HepG2 (cell line): ENCODE measurements around the gene TRIM61. TPM values are rescaled to one million over a fixed set of nuclear protein-coding genes. Genes with fewer than 3 reads are reported as not detected.
"Not testable (repeated sequence)": the region's sequence is repeated elsewhere in the genome, so short reads cannot be mapped to it uniquely, and the experiment has no call there.

ENCODE experiments used
- ATAC-seq: fragments of 200-7000 bp; cut with Tn5 transposase; 3 replicates; pipeline ENCODE4 v1.9.1; 2020; ENCODE audit warnings: mild to moderate bottlenecking, moderate library complexity
- BruUV-seq: library from RNA; stranded (reverse); fragments of 400-500 nt; replicated peaks from 2 replicates; lab custom pipeline; 2021; lab: Mats Ljungman, UMichigan
- CTCF ChIA-PET: fragments of 300-600 bp; formaldehyde crosslinking; extraction: SDS; loops from one replicate; lab custom pipeline; 2021; ENCODE audit warnings: low total read pairs, inconsistent platforms, low intra/inter-chr PET ratio; lab: Yijun Ruan, JAX
- POLR2A ChIA-PET: fragments of 350-600 bp; sonication (Branson Sonifier 250); formaldehyde crosslinking; loops from one replicate; lab custom pipeline; 2020; ENCODE audit warnings: antibody characterized with exemption, inconsistent platforms; lab: Yijun Ruan, JAX
- DNase-seq: peaks from one replicate; pipeline ENCODE4 v3.0.0-alpha.2; 2015; ENCODE audit warnings: low spot score
- FAIRE-seq: peaks from 3 replicates; lab custom pipeline; 2011; peaks lifted over from hg19 to GRCh38; lab: Jason Lieb, UNC
- H2AFZ ChIP-seq: one replicate; pipeline ENCODE4 v1.6.1; 2011; ENCODE audit warnings: low read length, inconsistent platforms
- H3K27ac ChIP-seq: fragments of 300-600 bp; 3 replicates; pipeline ENCODE4 v1.8.0; 2011; ENCODE audit warnings: mixed run types, mild to moderate bottlenecking, mixed read lengths, low read length, inconsistent platforms; ENCODE audit not compliant: insufficient read depth; ENCODE audit errors: extremely low read length
- H3K27me3 ChIP-seq, 2 experiments: fragments of 200-600 bp in 1 of 2; 2 replicates in 1 of 2; 3 replicates in 1 of 2; pipeline versions ENCODE4 v1.6.0 to v1.8.0; 2011; ENCODE audit warnings: low read length in 2 of 2, mild to moderate bottlenecking in 2 of 2, moderate library complexity in 2 of 2, inconsistent platforms in 1 of 2; ENCODE audit not compliant: insufficient read depth in 2 of 2, control insufficient read depth in 1 of 2
- H3K36me3 ChIP-seq, 2 experiments: fragments of 200-600 bp in 1 of 2; replicated peaks in 1 of 2; 2 replicates in 1 of 2; 3 replicates in 1 of 2; pipeline versions ENCODE4 v1.5.1 to v1.8.0; 2011; ENCODE audit warnings: low read length in 2 of 2, inconsistent platforms in 1 of 2; ENCODE audit not compliant: insufficient read depth in 2 of 2, control insufficient read depth in 1 of 2
- H3K4me1 ChIP-seq: 2 replicates; pipeline ENCODE4 v1.5.1; 2012; ENCODE audit warnings: low read length, inconsistent platforms; ENCODE audit not compliant: insufficient read depth
- H3K4me2 ChIP-seq: 2 replicates; pipeline ENCODE4 v1.6.0; 2011; ENCODE audit warnings: low read depth, low read length, inconsistent platforms
- H3K4me3 ChIP-seq, 3 experiments: fragments of 200-600 bp in 1 of 3; sonication (generic), shearing (Covaris generic) in 1 of 3; replicated peaks in 1 of 3; 2 replicates each; pipeline ENCODE4 v1.5.1; 2011 to 2016; ENCODE audit warnings: low read length in 3 of 3, inconsistent platforms in 2 of 3, low read depth in 2 of 3, mild to moderate bottlenecking in 2 of 3, control low read depth in 1 of 3, mixed read lengths in 1 of 3; ENCODE audit not compliant: insufficient read depth in 1 of 3
- H3K79me2 ChIP-seq: one replicate; pipeline ENCODE4 v1.6.1; 2011; ENCODE audit warnings: low read length, inconsistent platforms; ENCODE audit not compliant: insufficient read depth
- H3K9ac ChIP-seq: 2 replicates; pipeline ENCODE4 v1.6.0; 2011; ENCODE audit warnings: mild to moderate bottlenecking, low read depth, low read length, inconsistent platforms; ENCODE audit not compliant: insufficient read depth
- H3K9me3 ChIP-seq: 2 replicates; pipeline ENCODE4 v1.5.1; 2012; ENCODE audit warnings: mild to moderate bottlenecking, low read length
- H4K20me1 ChIP-seq: 2 replicates; pipeline ENCODE4 v1.6.0; 2011; ENCODE audit warnings: inconsistent platforms, mild to moderate bottlenecking, low read length, moderate library complexity; ENCODE audit not compliant: insufficient read depth
- SMC3 ChIP-seq: IDR thresholded peaks from 2 replicates; pipeline ENCODE4 v1.6.1; 2011; ENCODE audit warnings: low read length, improper control_type of control experiment
- STAG1 ChIP-seq: sonication (generic); formaldehyde crosslinking; IDR thresholded peaks from 2 replicates; pipeline ENCODE4 v1.4.0; 2020; ENCODE audit warnings: missing genetic modification reagents
- U2AF2 ChIP-seq: fragments of 200-400 bp; formaldehyde crosslinking; IDR thresholded peaks from 2 replicates; pipeline ENCODE4 v1.6.1; 2017; ENCODE audit warnings: low read depth, mild to moderate bottlenecking, low read length
- XRCC5 ChIP-seq: fragments of 200-400 bp; formaldehyde crosslinking; optimal IDR thresholded peaks from 2 replicates; pipeline ENCODE3; 2017; ENCODE audit warnings: mild to moderate bottlenecking, low read length
- WGBS: methylation state at CpG from one replicate; pipeline ENCODE4 v1.1.6; 2017; ENCODE audit warnings: low lambda C conversion rate; 5-methylcytosine and 5-hydroxymethylcytosine counted together
- in situ Hi-C: cut with HindIII; loops from 2 replicates; pipeline ENCODE4 v1.10.0; 2017; ENCODE audit warnings: low pct_unique_long_range_greater_than_20kb; ENCODE audit not compliant: extremely low pct_ligation_motif_present
- intact Hi-C: fragments of 100-400 bp; cut with micrococcal nuclease; formaldehyde crosslinking; loops from one replicate; pipeline ENCODE4 v1.10.0; 2022; ENCODE audit not compliant: unreplicated experiment
- polyA plus RNA-seq, 8 experiments: library from polyadenylated mRNA; depleted of rRNA in 3 of 8; stranded (reverse) in 7 of 8; unstranded in 1 of 8; fragments of >200 nt; fragmentation: Illumina TruSeq in 4 of 8; extraction: Trizol in 4 of 8; gene quantifications; 2 replicates each; pipeline versions ENCODE4 v1.2.1 to v1.2.3, GENCODE V29; 2011 to 2016; ENCODE audit warnings: low read depth in 4 of 8, missing spikeins in 1 of 8, mixed read lengths in 1 of 8; ENCODE audit not compliant: insufficient read depth in 1 of 8
- total RNA-seq, 5 experiments: library from RNA; depleted of rRNA; stranded (reverse); fragments of >200 nt; fragmentation: Illumina TruSeq; extraction: Trizol; gene quantifications; 2 replicates each; pipeline ENCODE4 v1.2.3, GENCODE V29; 2016; ENCODE audit warnings: low read depth in 1 of 5
- TF ChIP-seq, protein P1 (sequence below): sonication (generic); formaldehyde crosslinking; IDR thresholded peaks from 2 replicates; pipeline ENCODE4 v1.5.0; 2020; ENCODE audit warnings: mild to moderate bottlenecking, missing genetic modification reagents, moderate library complexity

TRIM61 gene
- total and polyA plus RNA-seq, 2 of the 13 experiments (the other 11 are each of a cell fraction or from before 2014, with no cell fraction given): not detected

DNA sequence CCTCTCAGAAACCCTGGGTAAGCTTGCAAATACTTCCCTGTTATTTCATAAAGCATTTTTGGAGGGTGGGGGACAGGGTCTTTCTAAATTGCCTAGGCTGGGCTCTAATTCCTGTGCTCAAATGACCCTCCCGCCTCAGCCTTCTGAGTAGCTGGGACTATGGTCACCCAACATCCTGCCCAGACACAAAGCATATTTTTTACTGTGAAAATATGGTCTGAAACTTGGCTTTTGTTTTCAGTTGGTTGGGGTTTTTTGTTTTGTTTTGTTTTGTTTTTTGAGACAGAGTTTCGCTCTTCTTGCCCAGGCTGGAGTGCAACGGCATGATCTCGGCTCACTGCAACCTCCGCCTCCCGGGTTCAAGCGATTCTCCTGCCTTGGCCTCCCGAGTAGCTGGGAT, 48.3 kb upstream of the TRIM61 start:
- ATAC-seq, intact Hi-C loops, CTCF ChIA-PET, in situ Hi-C loops, H4K20me1 ChIP-seq, BruUV-seq, POLR2A ChIA-PET, H3K4me2 ChIP-seq, H3K4me1 ChIP-seq, H3K27me3 ChIP-seq, DNase-seq, H3K4me3 ChIP-seq, H3K9me3 ChIP-seq, H3K36me3 ChIP-seq, H2AFZ ChIP-seq, H3K79me2 ChIP-seq, H3K9ac ChIP-seq, FAIRE-seq, H3K27ac ChIP-seq: not testable (repeated sequence)
- WGBS: 38% methylated on average over 8 of the region's 8 CpGs

GRCh38 chr4:165019995-165020394, 42.5 kb upstream of the TRIM61 start:
- H3K4me3 ChIP-seq, H4K20me1 ChIP-seq, H3K9me3 ChIP-seq, ATAC-seq, FAIRE-seq, H2AFZ ChIP-seq, H3K27ac ChIP-seq, H3K4me1 ChIP-seq, H3K79me2 ChIP-seq, POLR2A ChIA-PET, in situ Hi-C loops, CTCF ChIA-PET, H3K4me2 ChIP-seq, H3K9ac ChIP-seq, BruUV-seq, H3K36me3 ChIP-seq, intact Hi-C loops, H3K27me3 ChIP-seq, DNase-seq: not testable (repeated sequence)
- no CpG with 5 or more reads among the region's 30 CpGs for WGBS

- no peaks in the 10 kb centered on the region for H3K9me3 ChIP-seq
- DNase-seq (peak; percentile 28), ATAC-seq (peak; percentile 100), FAIRE-seq (no peak)
- WGBS: 2% methylated on average over 5 of the region's 5 CpGs
- no peaks in the 10 kb centered on the region for H3K79me2 ChIP-seq
- TF ChIP-seq SMC3 (peak; percentile 22; the same call in 1 of the 2 replicates), STAG1 (peak; percentile 42), XRCC5 (peak; percentile 44), U2AF2 (no peak)
- TF ChIP-seq, protein P1, sequence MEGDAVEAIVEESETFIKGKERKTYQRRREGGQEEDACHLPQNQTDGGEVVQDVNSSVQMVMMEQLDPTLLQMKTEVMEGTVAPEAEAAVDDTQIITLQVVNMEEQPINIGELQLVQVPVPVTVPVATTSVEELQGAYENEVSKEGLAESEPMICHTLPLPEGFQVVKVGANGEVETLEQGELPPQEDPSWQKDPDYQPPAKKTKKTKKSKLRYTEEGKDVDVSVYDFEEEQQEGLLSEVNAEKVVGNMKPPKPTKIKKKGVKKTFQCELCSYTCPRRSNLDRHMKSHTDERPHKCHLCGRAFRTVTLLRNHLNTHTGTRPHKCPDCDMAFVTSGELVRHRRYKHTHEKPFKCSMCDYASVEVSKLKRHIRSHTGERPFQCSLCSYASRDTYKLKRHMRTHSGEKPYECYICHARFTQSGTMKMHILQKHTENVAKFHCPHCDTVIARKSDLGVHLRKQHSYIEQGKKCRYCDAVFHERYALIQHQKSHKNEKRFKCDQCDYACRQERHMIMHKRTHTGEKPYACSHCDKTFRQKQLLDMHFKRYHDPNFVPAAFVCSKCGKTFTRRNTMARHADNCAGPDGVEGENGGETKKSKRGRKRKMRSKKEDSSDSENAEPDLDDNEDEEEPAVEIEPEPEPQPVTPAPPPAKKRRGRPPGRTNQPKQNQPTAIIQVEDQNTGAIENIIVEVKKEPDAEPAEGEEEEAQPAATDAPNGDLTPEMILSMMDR (CRISPR knock-in tag): peak; percentile 71
- H2AFZ ChIP-seq: no peak overlapping the region
- 0 out of 5 replicates have a peak, but pooled peaks cover 0 to 2% of the 10 kb centered on the region in 2 experiments for H3K27me3 ChIP-seq
- H3K4me3 ChIP-seq: no peak overlapping the region
- no peaks in the 10 kb centered on the region for H3K36me3 ChIP-seq
- CTCF ChIA-PET: interaction anchor here (1.1 kb wide), 1 partner anchor 238 kb away, joined by 3 read pairs; no protein-coding TSS in a partner anchor
- POLR2A ChIA-PET: no interaction called here
- no peak overlapping the region for H3K4me2 ChIP-seq
- no peak overlapping the region for H3K9ac ChIP-seq
- no peak overlapping the region for H3K27ac ChIP-seq
- no TSS peak for BruUV-seq
- in situ Hi-C loops: no loop called here
- no peaks in the 10 kb centered on the region for H3K4me1 ChIP-seq
- intact Hi-C loops: no loop called here
- no peaks in the 10 kb centered on the region for H4K20me1 ChIP-seq
These were observed 39.5 kb upstream of the TRIM61 start for GRCh38 chr4:165016971-165017370.
